Activated naive CD8-positive, alpha-beta T cell treated with anti-CD3 and anti-CD28 coated beads for 36 hours (primary cell): Measurements from ENCODE around the gene PTGER1. TPM values are rescaled to one million over a fixed set of nuclear protein-coding genes. Genes with fewer than 3 reads are reported as not detected.

ENCODE experiments used
- DNase-seq: peaks from one replicate; pipeline ENCODE4 v3.0.0; 2021
- H3K27ac Mint-ChIP-seq: one replicate; pipeline ENCODE4 v1.8.0; 2022; ENCODE audit warnings: mild to moderate bottlenecking, moderate library complexity, mixed read lengths
- H3K27me3 Mint-ChIP-seq: one replicate; pipeline ENCODE4 v1.8.0; 2022; ENCODE audit warnings: mild to moderate bottlenecking, mixed read lengths
- H3K36me3 Mint-ChIP-seq: one replicate; pipeline ENCODE4 v1.8.0; 2021; ENCODE audit warnings: mild to moderate bottlenecking, mixed read lengths
- H3K4me1 Mint-ChIP-seq: one replicate; pipeline ENCODE4 v1.8.0; 2021; ENCODE audit warnings: mixed read lengths
- H3K4me3 Mint-ChIP-seq: one replicate; pipeline ENCODE4 v1.8.0; 2022; ENCODE audit warnings: mild to moderate bottlenecking, moderate library complexity, mixed read lengths
- H3K9me3 Mint-ChIP-seq: one replicate; pipeline ENCODE4 v1.8.0; 2022; ENCODE audit warnings: mixed read lengths
- total RNA-seq, 2 experiments: library from RNA; stranded (reverse); gene quantifications; one replicate each; pipeline ENCODE4 v1.2.3, GENCODE V29; 2021

The PTGER1 gene
- total RNA-seq, 2 experiments from 2014 or later = 0.25 to 0.40 TPM

DNA sequence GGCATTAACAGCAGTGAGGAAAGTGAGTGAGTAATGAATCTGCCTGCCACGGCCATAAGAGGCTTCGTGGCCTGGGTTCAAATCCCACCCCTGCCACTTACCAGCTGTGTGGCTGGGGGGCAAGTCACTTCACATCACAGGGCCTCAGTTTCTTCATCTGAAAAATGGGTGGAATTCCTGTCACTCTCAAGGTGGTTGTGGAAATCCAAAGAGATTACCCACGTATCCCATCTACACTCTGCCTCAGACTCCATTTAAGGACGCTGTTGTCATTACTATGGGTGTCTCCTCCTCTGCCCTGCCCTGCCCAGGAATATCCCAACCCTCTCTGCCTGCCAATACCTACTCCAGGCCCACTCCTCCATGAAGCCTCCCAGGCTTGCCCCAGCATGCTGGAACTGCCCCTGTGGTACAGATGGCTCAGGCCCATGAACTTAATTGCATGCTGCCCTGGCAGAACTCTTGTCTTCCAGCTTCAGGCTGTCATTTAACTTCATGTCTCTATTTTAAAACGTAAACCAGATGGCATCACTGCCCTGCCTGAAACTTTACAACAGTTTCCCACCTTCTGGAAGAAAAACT is 17.7 kb upstream of the PTGER1 start:
- Mint-ChIP-seq H3K9me3 (no peaks in the 10 kb centered on the region), H3K4me1 (peaks cover 7% of the 10 kb centered on the region), H3K4me3 (no peak overlapping the region), H3K36me3 (no peaks in the 10 kb centered on the region), H3K27me3 (no peaks in the 10 kb centered on the region), H3K27ac (no peak overlapping the region)
- no peak for DNase-seq

DNA sequence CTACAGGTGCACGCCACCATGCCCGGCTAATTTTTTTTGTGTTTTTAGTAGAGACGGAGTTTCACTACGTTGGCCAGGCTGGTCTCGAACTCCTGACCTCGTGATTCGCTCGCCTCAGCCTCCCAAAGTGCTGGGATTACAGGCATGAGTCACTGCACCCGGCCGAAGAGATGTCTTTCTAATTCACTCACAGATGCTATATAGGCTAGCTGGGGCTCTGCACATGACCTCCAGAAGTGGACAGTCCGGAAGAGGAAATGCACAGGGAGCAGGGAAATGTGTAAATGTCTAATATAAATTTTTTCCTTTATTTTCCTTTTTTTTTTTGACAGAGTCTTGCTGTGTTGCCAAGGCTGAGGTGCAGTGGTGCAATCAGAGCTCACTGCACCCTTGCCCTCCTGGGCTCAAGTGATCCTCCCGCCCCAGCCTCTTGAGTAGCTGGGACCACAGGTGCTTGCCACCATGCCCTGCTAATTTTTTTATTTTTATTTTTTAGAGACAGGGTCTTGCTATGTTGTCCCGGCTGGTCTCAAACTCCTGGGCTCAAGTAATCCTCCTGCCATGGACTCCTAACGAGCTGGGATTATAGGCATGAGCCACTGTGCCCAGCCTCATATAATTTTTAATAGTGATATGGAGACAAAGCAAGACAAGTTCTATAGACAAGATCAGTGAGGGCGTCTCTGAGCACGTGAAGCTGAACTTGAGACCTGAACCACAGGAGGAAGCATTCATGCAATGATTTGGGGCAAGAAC is 12.4 kb upstream of the PTGER1 start:
- no peak for DNase-seq
- H3K4me3 Mint-ChIP-seq = no peak overlapping the region
- no peaks in the 10 kb centered on the region for H3K36me3 Mint-ChIP-seq
- peaks cover 7% of the 10 kb centered on the region for H3K4me1 Mint-ChIP-seq
- H3K9me3 Mint-ChIP-seq = no peaks in the 10 kb centered on the region
- H3K27me3 Mint-ChIP-seq = no peaks in the 10 kb centered on the region
- no peak overlapping the region for H3K27ac Mint-ChIP-seq

DNA sequence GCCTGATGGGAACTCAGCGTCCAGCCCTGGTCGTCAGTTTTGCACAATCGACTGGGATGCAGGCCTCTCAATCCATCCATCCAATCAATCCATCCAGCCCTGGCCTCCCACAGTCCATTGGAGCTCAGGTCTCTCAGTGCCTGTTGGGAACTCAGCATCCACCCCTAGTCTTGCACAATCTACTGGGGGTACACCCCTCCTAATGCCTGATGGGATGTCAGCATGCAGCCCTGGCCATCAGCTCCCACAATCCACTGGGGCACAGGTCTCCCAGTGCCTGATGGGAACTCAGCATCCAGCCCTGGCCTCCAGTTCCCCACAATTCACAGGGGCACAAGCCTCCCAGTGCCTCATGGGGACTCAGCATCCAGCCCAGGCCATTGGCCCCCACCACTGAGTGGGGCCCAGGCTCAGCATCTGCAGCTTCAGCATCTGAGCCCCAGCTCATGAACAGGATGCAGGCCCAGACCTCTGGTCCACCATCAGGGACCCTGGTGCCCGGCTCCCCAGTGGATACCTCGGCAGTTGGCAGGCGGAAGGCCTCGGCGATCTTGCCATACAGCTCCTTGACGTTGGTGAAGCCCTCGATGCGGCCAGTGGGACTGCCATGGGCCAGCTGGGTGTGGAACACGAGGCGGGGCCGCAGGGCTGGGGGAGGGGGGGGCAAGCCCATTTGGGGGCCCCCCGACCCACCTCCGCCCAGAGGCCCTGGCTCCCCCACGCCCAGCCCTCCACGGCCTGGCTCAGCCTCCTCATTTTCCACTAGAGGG is 7.2 kb upstream of the PTGER1 start:
- no peak for DNase-seq
- Mint-ChIP-seq H3K36me3 (peaks cover 4% of the 10 kb centered on the region), H3K27ac (no peak overlapping the region), H3K4me3 (no peak overlapping the region), H3K9me3 (no peaks in the 10 kb centered on the region), H3K27me3 (no peaks in the 10 kb centered on the region), H3K4me1 (peaks cover 7% of the 10 kb centered on the region)

DNA sequence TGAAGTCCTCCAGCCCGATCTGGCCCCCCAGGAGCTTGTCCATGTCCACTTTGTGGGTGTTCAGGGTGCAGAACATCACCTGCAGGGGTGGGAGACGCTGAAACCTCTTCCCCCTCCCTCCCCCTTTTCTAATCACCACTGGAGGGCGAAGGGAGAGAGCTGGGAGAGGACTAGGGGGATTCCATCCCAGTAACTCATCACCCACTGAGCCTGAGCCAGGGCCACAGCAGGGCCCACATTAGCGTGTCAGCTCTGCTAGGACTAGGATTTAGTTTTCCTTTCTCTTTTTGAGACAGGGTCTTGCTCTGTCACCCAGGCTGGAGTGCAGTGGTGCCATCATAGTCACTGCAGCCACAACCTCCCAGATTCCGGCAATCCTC is 5.5 kb upstream of the PTGER1 start:
- Mint-ChIP-seq H3K27ac (no peak overlapping the region), H3K27me3 (no peaks in the 10 kb centered on the region), H3K4me3 (no peak overlapping the region), H3K9me3 (no peaks in the 10 kb centered on the region), H3K4me1 (peaks cover 6% of the 10 kb centered on the region), H3K36me3 (peaks cover 4% of the 10 kb centered on the region)
- no peak for DNase-seq

DNA sequence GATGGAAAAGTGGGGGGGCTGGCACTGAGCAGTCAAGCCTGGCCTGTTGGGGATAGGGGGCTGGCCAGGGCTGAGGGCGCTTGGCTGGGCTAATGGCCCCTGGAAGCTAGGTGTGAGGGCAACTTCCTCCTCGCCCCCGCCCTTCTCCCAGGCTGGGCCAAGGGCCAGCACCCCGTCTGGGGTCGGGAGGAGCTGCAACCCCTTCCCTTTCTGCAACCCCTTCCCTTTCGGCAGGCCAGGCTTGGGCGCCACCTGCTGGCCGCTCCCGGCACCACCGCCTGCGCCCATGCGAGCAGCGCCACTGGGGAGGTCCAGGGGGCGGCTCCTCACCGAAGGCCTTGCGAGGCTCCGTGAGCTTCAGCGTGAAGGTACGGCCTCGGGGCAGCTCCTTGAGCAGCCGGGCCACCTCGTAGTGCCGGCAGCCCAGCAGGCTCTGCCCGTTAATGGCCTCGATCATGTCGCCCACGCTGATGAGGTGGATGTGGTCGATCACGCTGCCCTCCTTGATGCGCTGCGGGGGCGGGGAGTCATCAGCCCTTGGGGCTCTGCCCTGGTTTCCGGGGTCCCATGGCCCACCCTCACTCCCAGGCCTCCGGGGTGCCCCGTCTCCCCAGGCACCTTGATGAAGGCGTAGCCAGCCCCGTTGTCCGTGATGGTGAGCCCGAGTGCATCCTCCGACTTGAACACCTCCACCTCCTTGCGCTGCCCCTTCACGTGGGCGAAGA is 5.0 kb upstream of the PTGER1 start:
- DNase-seq = peak; percentile 78
- Mint-ChIP-seq H3K4me1 (peaks cover 10% of the 10 kb centered on the region), H3K27ac (no peak overlapping the region), H3K27me3 (peaks cover 1% of the 10 kb centered on the region), H3K9me3 (no peaks in the 10 kb centered on the region), H3K4me3 (no peak overlapping the region), H3K36me3 (peaks cover 4% of the 10 kb centered on the region)

DNA sequence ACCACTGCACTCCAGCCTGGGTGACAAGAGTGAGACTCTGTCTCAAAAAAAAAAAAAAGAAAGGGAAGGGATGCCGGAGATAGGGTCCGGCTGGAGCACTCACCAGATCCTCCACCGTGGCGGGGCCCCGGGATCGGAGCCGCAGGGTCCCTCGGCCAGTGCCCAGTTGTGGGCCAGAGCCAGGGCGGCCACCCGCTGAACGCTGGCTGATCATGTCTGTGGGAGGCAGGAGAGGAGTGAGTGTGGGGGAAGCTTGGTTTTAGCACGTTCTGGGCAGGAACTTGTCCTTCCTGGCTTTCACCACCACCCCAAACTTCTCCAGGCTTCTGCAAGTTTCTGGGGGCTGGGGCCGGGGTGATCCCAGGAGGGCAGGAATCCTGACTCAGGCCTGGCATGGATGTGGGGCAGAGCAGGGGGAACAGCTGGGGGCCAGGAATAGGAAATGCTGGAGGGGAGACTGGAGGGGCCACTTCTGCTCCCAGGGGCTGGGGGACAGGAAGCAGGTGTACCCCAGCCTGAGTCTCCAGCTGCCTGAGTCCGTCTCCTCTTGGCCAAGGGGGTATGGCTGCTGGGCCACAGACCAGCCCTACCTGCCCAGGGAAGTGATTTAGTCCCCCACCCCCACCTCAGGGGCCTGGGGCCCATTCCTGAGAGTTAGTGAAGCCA is 4.3 kb upstream of the PTGER1 start:
- Mint-ChIP-seq H3K4me1 (peaks cover 15% of the 10 kb centered on the region), H3K9me3 (no peaks in the 10 kb centered on the region), H3K27me3 (peaks cover 8% of the 10 kb centered on the region), H3K4me3 (no peak overlapping the region), H3K27ac (no peak overlapping the region), H3K36me3 (peaks cover 4% of the 10 kb centered on the region)
- DNase-seq = no peak

DNA sequence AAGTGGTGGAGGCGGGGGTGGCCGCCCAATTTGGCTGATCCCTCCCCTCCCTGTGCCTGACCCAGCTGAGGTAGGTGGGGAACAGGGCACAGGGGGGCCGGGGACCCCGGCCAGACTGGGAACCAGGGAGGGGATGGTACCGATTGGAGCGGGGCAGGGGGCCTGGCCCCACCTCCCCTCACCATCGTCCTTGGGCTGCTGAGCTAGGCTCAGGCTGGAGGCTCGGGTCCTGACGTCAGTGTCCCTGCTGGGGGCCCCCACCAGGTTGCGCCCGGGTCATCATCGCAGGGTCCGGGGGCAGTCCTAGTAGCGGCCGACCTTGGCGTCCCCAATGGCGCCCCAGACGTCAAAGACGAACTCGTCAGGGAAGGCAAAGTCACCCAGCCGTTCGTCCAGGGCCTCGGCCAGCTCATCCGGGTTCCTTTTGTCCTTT is 3.0 kb upstream of the PTGER1 start:
- peaks cover 18% of the 10 kb centered on the region for H3K4me1 Mint-ChIP-seq
- H3K27me3 Mint-ChIP-seq = peaks cover 14% of the 10 kb centered on the region
- H3K27ac Mint-ChIP-seq = no peak overlapping the region
- H3K36me3 Mint-ChIP-seq = peaks cover 4% of the 10 kb centered on the region
- no peak overlapping the region for H3K4me3 Mint-ChIP-seq
- no peak for DNase-seq
- no peaks in the 10 kb centered on the region for H3K9me3 Mint-ChIP-seq

DNA sequence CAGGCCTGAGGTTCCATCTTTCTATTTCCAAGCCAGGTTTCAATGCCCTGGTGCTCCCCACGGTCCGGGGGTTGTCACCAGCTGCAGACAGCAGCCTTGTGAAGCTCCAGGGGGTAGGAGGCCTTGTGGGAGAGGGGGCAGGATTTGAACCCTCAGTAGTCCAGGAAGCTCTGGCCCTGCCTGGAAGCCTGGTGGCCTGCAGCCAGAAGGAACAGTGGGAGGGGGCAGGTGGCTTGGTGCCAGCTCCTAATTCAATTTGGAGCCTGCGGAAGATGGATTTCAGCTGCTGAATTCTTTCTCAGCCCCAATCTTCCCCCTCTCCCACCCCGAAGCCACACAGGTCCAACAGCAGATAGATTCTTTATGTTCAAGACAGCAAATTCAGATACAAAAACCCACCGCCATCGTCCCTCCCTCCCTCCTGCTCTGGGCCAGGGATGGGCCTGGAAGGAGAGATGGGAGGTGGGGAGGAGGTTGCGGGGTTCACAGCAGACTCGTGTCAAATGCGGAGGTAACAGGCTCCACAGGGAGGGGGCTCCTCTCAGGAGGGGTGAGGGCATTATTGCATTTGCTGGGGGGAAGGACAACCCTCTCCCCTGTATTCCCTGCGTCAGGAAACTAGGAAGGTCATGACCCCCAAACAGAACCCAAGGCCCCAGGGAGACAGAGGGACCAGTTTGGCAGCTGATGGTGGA is 2.4 kb upstream of the PTGER1 start:
- DNase-seq = no peak
- peaks cover 20% of the 10 kb centered on the region for H3K27me3 Mint-ChIP-seq
- H3K36me3 Mint-ChIP-seq = peaks cover 6% of the 10 kb centered on the region
- H3K27ac Mint-ChIP-seq = no peak overlapping the region
- no peaks in the 10 kb centered on the region for H3K9me3 Mint-ChIP-seq
- no peak overlapping the region for H3K4me3 Mint-ChIP-seq
- peaks cover 22% of the 10 kb centered on the region for H3K4me1 Mint-ChIP-seq

DNA sequence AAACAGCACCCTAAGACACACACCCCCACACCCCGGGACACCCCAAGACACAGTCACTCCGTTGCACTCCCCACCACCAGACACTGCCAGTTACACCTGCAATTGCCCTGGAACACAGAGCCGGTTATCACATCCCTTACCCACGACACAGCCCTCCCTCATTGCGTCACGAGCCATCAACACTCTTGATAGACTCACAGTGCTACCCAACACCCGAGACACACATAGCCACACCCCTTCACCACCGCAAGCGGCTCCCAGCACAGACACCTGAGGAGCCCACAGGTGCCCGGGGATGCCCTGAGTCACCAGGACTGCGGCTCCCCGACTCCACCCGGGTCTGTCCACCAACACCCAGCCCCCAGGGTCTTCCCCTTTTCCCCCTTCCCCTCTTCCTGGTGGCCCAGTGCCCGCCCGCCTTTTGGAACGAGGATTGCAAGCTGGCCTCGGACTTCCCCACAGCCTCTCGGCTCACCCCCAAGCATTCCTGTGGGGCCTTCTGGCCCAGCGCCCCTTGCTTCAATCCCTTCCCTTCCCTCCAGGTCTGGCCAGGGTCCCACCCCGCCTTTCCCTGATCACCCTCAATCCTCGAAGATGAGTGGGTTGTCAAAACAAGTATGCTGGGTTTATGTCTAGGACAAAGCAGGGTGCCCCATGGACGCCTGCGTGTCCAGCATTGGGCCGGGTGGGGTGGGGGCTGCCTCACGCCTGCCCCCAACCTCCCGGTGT is 1.7 kb upstream of the PTGER1 start:
- Mint-ChIP-seq H3K4me3 (no peak overlapping the region), H3K27me3 (peaks cover 21% of the 10 kb centered on the region), H3K9me3 (no peaks in the 10 kb centered on the region), H3K4me1 (peaks cover 22% of the 10 kb centered on the region), H3K36me3 (peaks cover 7% of the 10 kb centered on the region), H3K27ac (no peak overlapping the region)
- DNase-seq = no peak

DNA sequence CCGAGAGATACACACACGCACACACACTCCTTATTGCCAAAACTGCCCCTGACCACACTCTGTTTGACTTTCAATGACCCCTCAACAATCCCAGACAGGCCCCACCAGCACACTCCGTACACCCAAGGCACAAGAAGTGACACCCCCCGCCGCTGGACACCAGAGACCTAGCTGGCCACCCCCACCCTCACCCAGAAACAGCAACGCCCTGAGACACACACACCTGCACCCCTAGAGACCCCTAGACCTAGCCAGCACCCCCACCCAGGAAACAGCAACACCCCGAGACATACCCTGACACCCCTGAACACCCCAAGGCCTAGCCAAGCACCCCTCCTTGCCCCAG is 1.1 kb upstream of the PTGER1 start:
- peaks cover 22% of the 10 kb centered on the region for H3K4me1 Mint-ChIP-seq
- H3K4me3 Mint-ChIP-seq = no peak overlapping the region
- H3K9me3 Mint-ChIP-seq = no peaks in the 10 kb centered on the region
- H3K27me3 Mint-ChIP-seq = peaks cover 21% of the 10 kb centered on the region
- H3K27ac Mint-ChIP-seq = no peak overlapping the region
- no peak for DNase-seq
- peaks cover 9% of the 10 kb centered on the region for H3K36me3 Mint-ChIP-seq

DNA sequence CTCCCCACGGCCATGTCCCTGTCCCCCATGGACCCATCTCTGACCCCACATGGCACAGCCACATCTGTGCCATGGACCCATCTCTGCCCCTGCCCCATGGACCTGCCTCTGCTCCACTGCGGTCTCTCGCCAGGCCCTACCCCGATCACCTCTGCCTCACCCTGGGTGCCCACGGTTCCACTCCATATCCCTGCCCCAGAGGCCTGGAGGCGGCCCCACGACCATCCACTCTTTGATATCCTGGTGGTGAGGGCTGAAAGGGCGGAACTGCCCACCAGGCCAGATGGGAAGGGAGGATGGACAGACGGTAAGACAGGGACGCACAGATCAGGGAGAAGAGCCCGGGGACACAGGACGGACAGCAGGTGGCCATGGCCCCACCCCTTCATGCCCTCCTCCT is 327 bp downstream of the PTGER1 start:
- peaks cover 9% of the 10 kb centered on the region for H3K36me3 Mint-ChIP-seq
- peaks cover 22% of the 10 kb centered on the region for H3K4me1 Mint-ChIP-seq
- H3K27me3 Mint-ChIP-seq = peaks cover 21% of the 10 kb centered on the region
- H3K9me3 Mint-ChIP-seq = no peaks in the 10 kb centered on the region
- H3K4me3 Mint-ChIP-seq = peak overlapping the region; percentile 35
- no peak for DNase-seq
- no peak overlapping the region for H3K27ac Mint-ChIP-seq

DNA sequence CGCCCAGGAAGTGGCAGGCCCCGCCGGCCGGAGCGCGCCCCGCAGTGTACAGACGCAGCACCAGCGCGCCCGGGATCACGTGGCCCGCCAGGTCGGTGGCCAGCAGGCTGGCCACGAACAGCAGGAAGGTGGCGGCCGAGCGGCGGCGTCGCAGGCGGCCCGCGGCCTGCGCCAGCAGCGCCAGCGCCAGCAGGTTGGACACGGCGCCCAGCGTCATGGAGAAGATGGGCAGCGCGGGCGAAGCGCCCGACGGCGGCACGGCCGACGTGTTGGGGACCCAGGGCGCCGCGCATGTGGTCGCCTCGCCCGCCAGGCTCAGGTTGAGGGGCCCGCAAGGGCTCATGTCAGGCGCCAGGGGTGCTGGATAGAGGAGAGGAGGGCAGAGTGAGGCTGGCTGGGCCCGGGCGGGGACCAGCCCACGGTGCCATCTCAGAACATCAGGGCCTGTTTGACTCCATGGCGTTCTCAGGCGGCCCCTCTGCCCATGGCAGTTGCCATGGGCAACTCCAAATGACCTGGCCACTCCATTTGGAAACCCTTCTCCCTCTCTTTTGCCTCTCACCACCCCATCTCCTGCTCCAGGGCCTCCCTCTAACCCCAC is 1.1 kb downstream of the PTGER1 start:
- DNase-seq = no peak
- Mint-ChIP-seq H3K4me3 (peak overlapping the region; percentile 35), H3K4me1 (peaks cover 22% of the 10 kb centered on the region)

More for the DNA sequence above, 1.1 kb downstream of the PTGER1 start:
- peaks cover 9% of the 10 kb centered on the region for H3K36me3 Mint-ChIP-seq
- H3K27me3 Mint-ChIP-seq = peaks cover 21% of the 10 kb centered on the region
- H3K27ac Mint-ChIP-seq = no peak overlapping the region
- H3K9me3 Mint-ChIP-seq = no peaks in the 10 kb centered on the region
